Astrocyte (in vitro differentiated cells and primary cell): ENCODE data around the gene ANKRD18B.
"Not testable (repeated sequence)": the region's sequence is repeated elsewhere in the genome, so short reads cannot be mapped to it uniquely, and the experiment has no call there.

Experiments used
- CTCF ChIP-seq: IDR thresholded peaks from 2 replicates; pipeline ENCODE4 v1.5.1; 2011; ENCODE audit warnings: low read depth, mild to moderate bottlenecking, inconsistent platforms, low read length, moderate library complexity; ENCODE audit not compliant: insufficient read depth
- EZH2 ChIP-seq: IDR thresholded peaks from 2 replicates; pipeline ENCODE4 v1.6.1; 2012; ENCODE audit warnings: mild to moderate bottlenecking, low read length, inconsistent platforms; ENCODE audit not compliant: insufficient read depth

DNA sequence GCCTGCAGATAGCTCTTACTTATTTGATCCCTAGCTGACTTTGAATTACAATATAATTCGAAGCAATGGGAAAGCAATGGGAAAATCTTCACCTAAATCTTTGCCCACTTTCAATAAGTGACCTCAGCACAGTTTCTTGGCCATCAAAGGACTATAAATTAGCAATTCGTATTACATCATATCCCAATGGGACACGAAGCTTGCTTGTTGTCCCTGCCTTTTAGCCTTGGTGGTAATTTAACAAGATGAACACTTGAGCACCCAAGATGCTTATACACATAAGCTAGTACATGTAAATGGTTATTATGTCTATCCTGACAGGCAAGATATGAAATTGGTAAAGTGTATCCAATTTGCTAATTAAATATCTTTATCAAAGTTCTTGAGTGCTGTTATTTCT, 9.9 kb downstream of the ANKRD18B start:
- not testable (repeated sequence) for TF ChIP-seq CTCF, EZH2
